ENCODE results near the gene GPATCH2.
A peak's percentile ranks its signal among the peaks of the same experiment; 100 is the strongest.
"Not testable (repeated sequence)": the region's sequence is repeated elsewhere in the genome, so short reads cannot be mapped to it uniquely, and the experiment has no call there.

GPATCH2 gene

DNA sequence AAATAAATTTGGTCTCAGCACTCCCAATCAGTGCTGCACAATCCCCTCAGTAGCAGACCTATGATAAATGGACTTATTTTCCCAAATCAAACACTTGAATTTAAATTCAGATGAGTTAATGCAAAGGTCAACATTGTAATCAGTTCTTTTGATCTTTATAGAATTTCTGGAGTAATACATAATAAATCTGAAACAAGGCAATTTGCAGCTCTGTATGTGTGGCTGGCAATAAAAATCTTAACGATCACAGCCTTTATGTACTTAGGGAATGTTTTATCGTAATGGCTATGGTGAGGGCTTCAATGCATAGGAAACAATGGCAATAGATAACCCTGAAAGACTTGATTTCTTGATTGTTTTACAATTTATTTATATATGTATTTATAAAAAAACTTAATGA lies 91.4 kb downstream of the GPATCH2 start:
- DNase-seq = no peak
- in situ Hi-C loops (cut with HindIII; ENCODE audit: low pct_ligation_motif_present, low pct_unique_long_range_greater_than_20kb, low sequenced_read_pairs) = no loop called here

DNA sequence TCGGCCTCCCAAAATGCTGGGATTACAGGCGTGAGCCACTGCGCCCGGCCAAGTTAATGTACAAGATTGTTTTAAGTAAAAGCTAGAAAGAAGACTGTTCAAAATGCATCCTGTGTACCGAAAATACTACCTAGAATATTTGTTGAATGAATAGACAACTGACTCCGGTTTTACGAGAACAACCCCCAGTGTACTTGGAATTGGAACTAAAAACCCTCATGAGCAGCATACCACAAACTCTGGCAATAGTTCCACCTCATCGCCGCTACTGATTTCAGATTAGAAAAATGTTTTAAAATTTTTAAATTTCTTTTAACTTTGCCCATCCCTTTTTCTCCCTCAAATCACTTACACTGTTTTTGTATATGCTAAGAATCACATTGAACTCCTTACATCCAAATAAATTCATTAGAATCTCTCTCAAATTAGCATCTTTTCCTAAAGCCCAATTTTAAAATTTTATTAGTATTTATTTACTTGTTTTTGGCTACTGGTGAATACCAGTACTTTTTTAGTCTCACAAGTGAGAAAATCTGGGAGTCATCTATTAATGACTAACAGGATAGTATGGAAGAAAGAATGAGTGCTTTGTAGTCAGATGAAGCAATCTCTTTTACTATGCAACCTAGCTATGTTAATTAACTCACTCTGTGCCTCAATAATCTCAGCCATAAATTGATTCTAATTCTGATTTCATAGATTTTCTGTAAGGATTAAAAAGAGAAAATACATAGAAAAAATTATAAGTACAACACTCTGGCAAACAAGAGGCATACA lies 95.1 kb downstream of the GPATCH2 start:
- in situ Hi-C loops (cut with HindIII; ENCODE audit: low pct_ligation_motif_present, low pct_unique_long_range_greater_than_20kb, low sequenced_read_pairs) = no loop called here
- no peak for DNase-seq

- no peak for DNase-seq
- in situ Hi-C loops (cut with HindIII; ENCODE audit: low pct_ligation_motif_present, low pct_unique_long_range_greater_than_20kb, low sequenced_read_pairs) = no loop called here
These were observed 96.3 kb downstream of the GPATCH2 start for GRCh38 chr1:217534566-217534965.

DNA sequence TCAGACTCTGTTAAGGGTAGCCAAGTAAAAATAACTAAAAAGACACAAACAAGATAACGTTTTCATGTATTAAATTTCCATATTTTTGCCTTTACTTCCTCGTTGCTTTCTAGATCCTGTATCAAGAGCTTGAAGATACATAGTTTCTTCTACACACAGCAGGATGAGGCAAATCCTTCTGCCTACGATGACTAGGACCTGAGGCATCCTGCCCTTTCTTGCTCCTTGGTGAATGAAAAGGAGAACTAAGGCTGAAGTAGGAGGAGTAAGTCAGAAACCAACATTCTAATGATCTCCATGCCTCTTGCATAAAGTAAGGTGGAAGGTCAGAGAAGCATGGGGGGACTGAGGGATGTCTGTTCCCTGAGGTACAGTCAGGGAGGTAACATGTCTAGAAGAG lies 102.6 kb downstream of the GPATCH2 start:
- in situ Hi-C loops (cut with HindIII; ENCODE audit: low pct_ligation_motif_present, low pct_unique_long_range_greater_than_20kb, low sequenced_read_pairs) = no loop called here

DNA sequence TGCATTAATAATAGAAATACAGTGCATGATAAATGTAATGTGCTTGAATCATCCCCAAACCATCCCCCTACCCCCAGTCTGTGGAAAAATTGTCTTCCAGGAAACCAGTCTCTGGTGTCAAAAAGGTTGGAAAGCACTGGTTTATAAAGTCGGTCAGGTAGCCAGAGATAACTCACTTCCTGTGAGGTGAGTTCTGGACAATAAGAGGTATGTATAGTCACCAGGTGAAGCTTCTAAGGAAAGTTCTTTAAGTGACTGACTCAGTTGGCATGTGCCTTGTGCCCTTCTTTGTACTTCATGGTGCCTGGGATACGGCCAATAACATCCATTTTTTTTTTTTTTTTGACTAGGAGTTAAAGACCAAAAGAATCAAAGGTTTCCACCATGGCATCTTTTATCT lies 103.7 kb downstream of the GPATCH2 start:
- in situ Hi-C loops (cut with HindIII; ENCODE audit: low pct_ligation_motif_present, low pct_unique_long_range_greater_than_20kb, low sequenced_read_pairs) = no loop called here
- no peak for DNase-seq

More for the DNA sequence above, 102.6 kb downstream of the GPATCH2 start:
- DNase-seq = no peak

- in situ Hi-C loops (cut with HindIII; ENCODE audit: low pct_ligation_motif_present, low pct_unique_long_range_greater_than_20kb, low sequenced_read_pairs) = no loop called here
- DNase-seq = no peak
These were observed 104.3 kb downstream of the GPATCH2 start for GRCh38 chr1:217526636-217527035.

GRCh38 chr1:217525773-217526490 lies 105.0 kb downstream of the GPATCH2 start:
- DNase-seq = no peak
- in situ Hi-C loops (cut with HindIII; ENCODE audit: low pct_ligation_motif_present, low pct_unique_long_range_greater_than_20kb, low sequenced_read_pairs) = no loop called here

- in situ Hi-C loops (cut with HindIII; ENCODE audit: low pct_ligation_motif_present, low pct_unique_long_range_greater_than_20kb, low sequenced_read_pairs) = no loop called here
These were observed 105.9 kb downstream of the GPATCH2 start for GRCh38 chr1:217524787-217525520.

GRCh38 chr1:217523921-217524320 lies 107.0 kb downstream of the GPATCH2 start:
- DNase-seq; in situ Hi-C loops (cut with HindIII; ENCODE audit: low pct_ligation_motif_present, low pct_unique_long_range_greater_than_20kb, low sequenced_read_pairs): not testable (repeated sequence)

More at GRCh38 chr1:217524787-217525520, 105.9 kb downstream of the GPATCH2 start:
- no peak for DNase-seq

DNA sequence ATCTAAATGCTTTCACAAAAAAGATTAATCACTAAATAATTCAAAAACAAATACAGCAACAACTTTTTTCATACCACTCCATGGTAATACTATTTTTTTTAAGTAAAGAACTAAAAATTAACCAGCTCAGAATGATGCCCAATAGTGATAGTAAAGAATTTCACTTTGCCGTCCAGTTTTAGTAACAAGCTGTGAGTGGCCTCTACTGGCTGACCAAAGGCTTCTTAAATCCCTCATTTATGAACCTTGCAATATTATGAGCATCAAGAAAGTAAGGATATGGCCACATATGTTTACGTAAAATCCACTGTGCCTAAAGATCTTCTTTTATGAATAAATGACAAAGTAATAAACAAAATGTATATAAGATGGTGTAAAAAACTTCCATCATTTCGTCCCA lies 108.6 kb downstream of the GPATCH2 start:
- in situ Hi-C loops (cut with HindIII; ENCODE audit: low pct_ligation_motif_present, low pct_unique_long_range_greater_than_20kb, low sequenced_read_pairs) = no loop called here
- no peak for DNase-seq

DNA sequence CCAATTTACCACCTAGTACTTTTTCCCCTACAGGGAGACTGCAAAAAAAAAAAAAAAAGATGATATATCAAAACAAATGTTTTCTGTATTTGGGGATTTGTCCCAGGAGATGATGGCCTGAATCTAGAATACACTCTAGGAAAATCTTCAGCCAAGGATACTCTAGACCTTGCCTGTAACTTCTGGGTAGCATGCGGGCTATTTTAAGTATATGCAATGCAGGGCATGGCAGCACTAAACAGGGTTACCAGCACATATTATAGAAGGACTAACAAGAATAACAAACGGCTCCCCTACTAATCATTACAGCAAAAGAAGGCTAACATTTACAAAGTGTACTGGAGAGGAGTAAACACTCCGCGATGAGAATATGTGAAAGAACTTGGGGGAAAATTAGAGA lies 109.6 kb downstream of the GPATCH2 start:
- in situ Hi-C loops (cut with HindIII; ENCODE audit: low pct_ligation_motif_present, low pct_unique_long_range_greater_than_20kb, low sequenced_read_pairs) = no loop called here

GRCh38 chr1:217506878-217507277 lies 124.0 kb downstream of the GPATCH2 start:
- in situ Hi-C loops (cut with HindIII; ENCODE audit: low pct_ligation_motif_present, low pct_unique_long_range_greater_than_20kb, low sequenced_read_pairs) = no loop called here
- DNase-seq = no peak

More for the DNA sequence above, 109.6 kb downstream of the GPATCH2 start:
- no peak for DNase-seq

DNA sequence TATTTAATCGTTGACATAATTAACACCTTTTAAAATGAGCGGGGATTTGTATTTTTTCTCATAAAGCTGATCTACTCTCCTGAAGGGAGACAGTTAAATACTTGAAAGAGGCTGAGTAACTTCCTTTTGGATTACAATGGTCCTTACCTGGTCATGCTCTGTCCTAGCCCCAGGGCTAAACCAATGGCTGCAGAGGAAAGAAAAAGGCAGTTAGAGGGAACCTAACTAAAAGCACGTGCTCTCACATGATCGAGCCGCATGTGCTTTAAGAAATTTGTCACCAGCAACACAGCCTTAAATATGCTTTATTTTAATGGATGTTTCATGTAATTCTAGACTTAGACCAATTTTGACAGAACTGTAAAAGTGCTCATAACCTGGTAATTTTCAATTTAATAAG lies 132.7 kb downstream of the GPATCH2 start:
- no peak for DNase-seq
- in situ Hi-C loops (cut with HindIII; ENCODE audit: low pct_ligation_motif_present, low pct_unique_long_range_greater_than_20kb, low sequenced_read_pairs) = no loop called here

GRCh38 chr1:217495249-217495648 lies 135.6 kb downstream of the GPATCH2 start:
- in situ Hi-C loops (cut with HindIII; ENCODE audit: low pct_ligation_motif_present, low pct_unique_long_range_greater_than_20kb, low sequenced_read_pairs) = no loop called here
- no peak for DNase-seq

GRCh38 chr1:217494767-217495166 lies 136.1 kb downstream of the GPATCH2 start:
- no peak for DNase-seq
- in situ Hi-C loops (cut with HindIII; ENCODE audit: low pct_ligation_motif_present, low pct_unique_long_range_greater_than_20kb, low sequenced_read_pairs) = no loop called here

- in situ Hi-C loops (cut with HindIII; ENCODE audit: low pct_ligation_motif_present, low pct_unique_long_range_greater_than_20kb, low sequenced_read_pairs) = no loop called here
- no peak for DNase-seq
These were observed 137.6 kb downstream of the GPATCH2 start for GRCh38 chr1:217493290-217493689.

- in situ Hi-C loops (cut with HindIII; ENCODE audit: low pct_ligation_motif_present, low pct_unique_long_range_greater_than_20kb, low sequenced_read_pairs) = no loop called here
These were observed 146.0 kb downstream of the GPATCH2 start for GRCh38 chr1:217484871-217485270.

DNA sequence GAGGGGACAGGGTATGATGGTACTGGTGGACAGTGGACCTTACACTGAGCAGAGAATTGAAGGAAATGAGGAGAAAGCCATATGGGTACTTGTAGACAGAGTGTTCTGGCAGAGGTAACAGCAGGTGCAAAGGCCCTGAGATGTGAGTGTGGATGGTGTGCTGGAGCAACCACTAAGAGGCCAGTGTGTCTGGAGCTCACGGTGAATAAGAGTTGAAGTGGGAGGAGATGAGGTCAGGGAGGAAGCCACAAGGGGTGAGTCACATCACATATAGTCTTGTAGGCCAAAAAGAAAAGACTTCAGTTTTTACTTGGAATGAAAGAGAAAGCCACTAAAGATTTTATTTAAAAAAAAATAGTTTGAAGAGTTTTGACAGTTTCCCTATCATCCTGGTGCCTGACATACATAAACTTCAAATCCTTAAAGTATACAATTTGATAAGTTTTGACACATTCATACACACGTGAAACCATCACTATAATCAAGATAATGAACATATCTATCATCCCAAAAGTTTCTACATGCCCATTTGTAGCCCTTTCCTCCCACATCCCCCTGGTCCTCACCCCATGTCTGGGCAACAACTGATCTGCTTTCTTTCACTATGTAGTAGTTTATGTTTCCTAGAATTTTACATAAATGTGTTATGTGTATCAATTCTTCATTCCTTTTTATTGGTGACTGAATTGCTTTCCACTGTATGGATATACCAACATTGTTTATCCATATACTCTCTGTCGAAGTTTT lies 148.4 kb downstream of the GPATCH2 start:
- peak; percentile 58 for DNase-seq
- in situ Hi-C loops (cut with HindIII; ENCODE audit: low pct_ligation_motif_present, low pct_unique_long_range_greater_than_20kb, low sequenced_read_pairs) = no loop called here

More at GRCh38 chr1:217484871-217485270, 146.0 kb downstream of the GPATCH2 start:
- no peak for DNase-seq

- DNase-seq = no peak
- in situ Hi-C loops (cut with HindIII; ENCODE audit: low pct_ligation_motif_present, low pct_unique_long_range_greater_than_20kb, low sequenced_read_pairs) = no loop called here
These were observed 152.4 kb downstream of the GPATCH2 start for GRCh38 chr1:217478450-217478849.

Data from ACHN (cell line).